ENCODE data around the gene CYGB.
A peak's percentile ranks its signal among the peaks of the same experiment; 100 is the strongest.
"Not testable (repeated sequence)": the region's sequence is repeated elsewhere in the genome, so short reads cannot be mapped to it uniquely, and the experiment has no call there.

CYGB gene

DNA sequence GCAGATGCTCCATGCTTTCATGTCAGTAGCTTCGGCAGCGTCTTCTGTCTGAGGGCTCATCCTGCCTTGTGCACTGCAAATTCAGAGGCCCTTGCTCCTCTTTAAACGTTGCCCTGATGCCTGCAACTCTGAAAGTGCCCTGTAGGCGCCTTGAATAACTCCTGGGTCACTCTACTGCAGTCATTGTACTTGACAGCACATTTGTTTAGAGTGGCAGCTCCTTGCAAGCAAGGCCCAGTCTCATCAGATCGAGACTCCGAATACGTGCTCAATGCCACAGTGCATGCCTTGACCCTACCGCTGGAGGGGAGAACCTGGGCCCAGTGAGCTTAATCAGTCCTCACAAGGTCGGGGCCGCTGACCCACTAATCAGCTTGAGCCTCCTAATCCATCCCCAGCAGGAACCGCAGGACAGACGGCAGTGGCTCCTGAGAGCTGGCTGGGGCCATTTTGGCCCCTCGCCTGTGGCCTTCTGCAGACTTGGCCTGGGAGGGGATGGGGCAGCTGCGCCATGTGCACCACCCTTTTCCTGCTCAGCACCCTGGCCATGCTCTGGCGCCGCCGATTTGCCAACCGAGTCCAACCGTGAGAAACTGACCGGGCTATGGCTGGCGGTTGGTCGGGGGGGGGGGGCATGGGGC is 2.2 kb upstream of the CYGB start, which contains the start of gene PRCD:
Gene PRCD (plus strand): TSS at position 414 of the 641 bp plus-strand sequence. CDS start 98 bp downstream, at position 512.
- no peaks in the 10 kb centered on the region for H3K4me1 Mint-ChIP-seq (ENCODE audit: low read depth)
- peaks cover 43% of the 10 kb centered on the region for H3K27me3 Mint-ChIP-seq
- no peak within 1 kb of the TSS for H3K27ac Mint-ChIP-seq
- peak within 1 kb of the TSS; percentile 51 for H3K4me3 Mint-ChIP-seq
- no peaks in the 10 kb centered on the region for H3K36me3 Mint-ChIP-seq (ENCODE audit: low read depth)
- H3K9me3 Mint-ChIP-seq = no peaks in the 10 kb centered on the region

DNA sequence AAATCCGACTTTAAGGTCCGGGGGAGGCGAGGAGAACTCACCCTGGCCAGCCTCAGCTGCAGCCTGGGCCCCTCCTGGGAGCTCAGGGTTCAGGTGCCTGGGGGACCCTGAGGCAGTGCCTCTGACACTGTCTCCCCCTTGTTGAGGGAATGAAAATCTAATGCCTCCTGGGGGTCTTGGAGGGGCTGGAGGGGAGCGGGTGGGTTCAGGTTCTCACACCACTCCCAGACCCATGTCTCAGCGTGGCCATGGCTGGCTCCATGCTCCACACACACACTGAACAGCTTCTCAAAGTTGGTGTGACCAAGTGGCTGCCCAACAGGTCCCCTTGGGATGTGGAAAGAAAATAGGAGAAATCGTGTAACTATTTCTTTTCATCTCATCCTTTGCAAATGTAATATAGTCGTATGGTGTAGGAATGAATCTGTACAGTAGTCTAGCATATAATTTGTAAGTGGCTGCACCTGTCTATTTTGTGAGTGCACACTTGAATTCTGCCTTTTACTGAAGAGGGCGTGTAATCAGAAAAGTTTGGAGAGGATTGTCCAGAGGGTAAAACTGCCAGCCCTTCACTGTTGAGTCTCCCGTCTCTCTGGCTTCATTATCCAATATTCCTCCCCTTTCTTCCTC is 1.5 kb upstream of the CYGB start:
- Mint-ChIP-seq H3K27ac (no peak overlapping the region), H3K27me3 (peaks cover 42% of the 10 kb centered on the region), H3K9me3 (no peaks in the 10 kb centered on the region), H3K4me1 (ENCODE audit: low read depth) (no peaks in the 10 kb centered on the region), H3K4me3 (peak overlapping the region; percentile 51), H3K36me3 (ENCODE audit: low read depth) (no peaks in the 10 kb centered on the region)

DNA sequence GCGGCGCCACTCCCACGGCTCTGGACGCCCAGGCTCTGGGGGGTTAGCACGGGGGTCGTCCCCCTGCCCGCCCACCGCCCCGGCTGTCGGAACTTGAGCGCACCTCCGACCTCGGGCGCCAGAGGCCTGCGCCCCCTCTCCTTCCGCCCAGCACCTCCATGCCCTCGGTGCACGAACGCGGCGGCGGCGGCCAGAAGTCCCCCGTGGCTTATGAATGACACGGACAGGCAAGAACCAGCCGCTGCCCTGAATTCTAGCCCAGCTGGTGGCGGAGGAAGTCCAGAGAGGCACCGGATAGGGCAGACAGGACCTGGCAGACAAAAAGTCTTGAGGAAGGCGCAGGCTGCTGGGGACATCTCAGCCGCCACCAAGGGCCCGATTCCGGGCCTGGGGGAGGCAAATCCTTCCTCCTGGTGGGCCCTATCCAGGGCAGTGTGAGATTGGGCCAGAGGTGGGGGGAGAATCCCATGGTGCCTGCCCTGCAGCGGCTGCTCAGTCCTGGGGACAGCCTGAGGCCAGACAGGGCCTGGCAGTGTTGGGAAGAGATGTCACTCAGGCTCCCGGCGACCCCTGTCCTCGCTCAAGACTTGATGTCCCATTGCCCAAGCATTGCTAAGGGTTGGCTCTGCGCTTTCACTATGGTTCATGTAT is 897 bp upstream of the CYGB start:
- no peaks in the 10 kb centered on the region for H3K4me1 Mint-ChIP-seq (ENCODE audit: low read depth)
- H3K27ac Mint-ChIP-seq = no peak overlapping the region
- H3K4me3 Mint-ChIP-seq = peak overlapping the region; percentile 51
- H3K9me3 Mint-ChIP-seq = no peaks in the 10 kb centered on the region
- no peaks in the 10 kb centered on the region for H3K36me3 Mint-ChIP-seq (ENCODE audit: low read depth)
- peaks cover 37% of the 10 kb centered on the region for H3K27me3 Mint-ChIP-seq

DNA sequence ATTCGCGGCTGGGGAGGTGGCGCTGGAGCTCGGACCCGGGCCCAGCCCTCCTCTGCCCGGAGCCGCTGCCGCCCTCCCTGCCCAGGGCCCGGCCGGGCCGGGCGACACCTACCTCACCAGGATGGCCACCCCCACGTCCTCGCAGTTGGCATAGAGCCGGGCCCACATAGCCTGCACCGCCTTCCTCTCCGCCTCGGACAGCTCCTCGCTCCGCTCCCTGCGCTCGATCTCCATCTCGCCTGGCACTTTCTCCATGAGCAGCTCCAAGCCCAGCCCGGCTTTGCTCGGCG is 276 bp downstream of the CYGB start:
- Mint-ChIP-seq H3K4me1 (ENCODE audit: low read depth) (no peaks in the 10 kb centered on the region), H3K27ac (no peak overlapping the region), H3K9me3 (no peaks in the 10 kb centered on the region), H3K27me3 (peaks cover 33% of the 10 kb centered on the region), H3K36me3 (ENCODE audit: low read depth) (no peaks in the 10 kb centered on the region), H3K4me3 (no peak overlapping the region)

DNA sequence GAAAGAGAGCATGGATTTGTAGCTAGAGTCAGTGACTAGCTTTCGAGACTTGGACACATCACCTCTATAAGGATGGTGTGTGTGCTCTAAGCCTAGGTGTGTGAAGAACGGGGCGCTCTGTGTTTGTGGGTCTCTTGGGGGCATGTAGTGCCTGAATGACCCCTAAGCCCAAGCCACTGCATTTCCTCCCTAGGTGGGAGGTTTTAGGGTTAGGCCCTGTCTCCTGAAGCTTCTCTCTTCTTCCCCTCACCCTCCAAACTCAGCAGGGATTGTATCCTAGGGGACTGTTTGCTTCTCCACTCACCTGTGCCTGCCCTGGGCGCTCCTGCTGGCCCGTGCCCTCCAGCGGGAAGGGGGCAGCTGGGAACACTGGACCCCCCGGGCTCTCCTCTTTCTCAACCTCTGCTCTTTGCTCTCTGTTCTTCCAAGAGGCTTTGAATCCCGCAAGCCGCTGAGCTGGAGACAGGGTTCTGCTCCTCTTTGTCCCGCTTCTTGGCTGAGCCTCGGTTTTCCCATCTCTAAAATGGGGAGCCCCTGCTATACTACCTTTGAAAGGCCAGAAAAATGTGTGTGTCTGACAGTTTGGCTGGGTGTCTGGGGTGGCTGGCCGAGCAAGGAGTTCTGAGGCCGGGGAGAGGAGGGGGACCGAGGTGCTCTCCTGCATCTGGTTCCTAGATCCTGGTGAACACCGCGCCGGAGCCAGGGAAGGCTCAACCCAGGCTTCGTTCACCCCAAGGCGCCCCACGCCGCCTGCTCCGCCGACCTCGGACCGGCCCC is 810 bp downstream of the CYGB start:
- H3K27ac Mint-ChIP-seq = no peak overlapping the region
- no peak overlapping the region for H3K4me3 Mint-ChIP-seq
- H3K27me3 Mint-ChIP-seq = peaks cover 28% of the 10 kb centered on the region
- no peaks in the 10 kb centered on the region for H3K36me3 Mint-ChIP-seq (ENCODE audit: low read depth)
- no peaks in the 10 kb centered on the region for H3K9me3 Mint-ChIP-seq
- no peaks in the 10 kb centered on the region for H3K4me1 Mint-ChIP-seq (ENCODE audit: low read depth)

DNA sequence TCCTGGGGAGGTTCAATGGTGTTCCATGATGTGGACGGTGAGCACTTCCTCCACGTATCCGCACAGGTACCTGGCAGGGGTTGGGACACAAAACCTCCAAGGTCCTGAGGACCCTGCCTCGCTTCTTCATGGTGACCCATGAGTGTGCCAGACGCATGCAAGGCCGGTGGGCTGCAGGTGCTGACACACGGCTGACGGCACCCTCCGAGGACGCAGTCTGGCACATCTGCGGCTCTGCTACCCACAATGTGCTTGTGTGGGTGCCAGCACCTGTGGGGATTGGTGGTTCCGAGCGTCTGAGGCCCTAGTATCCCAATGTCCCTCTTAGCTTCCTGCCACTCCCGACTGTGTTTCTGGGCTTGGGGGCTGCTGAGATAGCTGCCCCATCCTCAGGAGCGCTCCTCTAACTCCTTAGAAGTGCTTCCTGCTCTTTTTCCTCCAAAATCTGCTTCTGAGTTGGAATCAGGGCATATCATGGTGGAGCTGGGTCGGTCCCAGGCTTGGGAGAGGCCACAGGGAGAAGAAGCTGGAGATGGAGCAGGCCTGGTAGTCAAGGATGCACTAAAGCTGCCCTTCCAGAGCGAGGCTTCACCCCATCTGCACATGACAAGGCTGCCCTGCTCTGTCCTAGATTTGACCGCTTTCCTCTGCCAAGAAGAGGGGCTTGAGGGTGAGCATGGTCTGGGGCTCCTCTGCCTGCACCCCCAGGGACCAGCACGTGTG is 1.6 kb downstream of the CYGB start:
- Mint-ChIP-seq H3K4me1 (ENCODE audit: low read depth) (no peaks in the 10 kb centered on the region), H3K27ac (no peak overlapping the region), H3K4me3 (no peak overlapping the region), H3K36me3 (ENCODE audit: low read depth) (no peaks in the 10 kb centered on the region), H3K27me3 (peaks cover 28% of the 10 kb centered on the region), H3K9me3 (no peaks in the 10 kb centered on the region)

DNA sequence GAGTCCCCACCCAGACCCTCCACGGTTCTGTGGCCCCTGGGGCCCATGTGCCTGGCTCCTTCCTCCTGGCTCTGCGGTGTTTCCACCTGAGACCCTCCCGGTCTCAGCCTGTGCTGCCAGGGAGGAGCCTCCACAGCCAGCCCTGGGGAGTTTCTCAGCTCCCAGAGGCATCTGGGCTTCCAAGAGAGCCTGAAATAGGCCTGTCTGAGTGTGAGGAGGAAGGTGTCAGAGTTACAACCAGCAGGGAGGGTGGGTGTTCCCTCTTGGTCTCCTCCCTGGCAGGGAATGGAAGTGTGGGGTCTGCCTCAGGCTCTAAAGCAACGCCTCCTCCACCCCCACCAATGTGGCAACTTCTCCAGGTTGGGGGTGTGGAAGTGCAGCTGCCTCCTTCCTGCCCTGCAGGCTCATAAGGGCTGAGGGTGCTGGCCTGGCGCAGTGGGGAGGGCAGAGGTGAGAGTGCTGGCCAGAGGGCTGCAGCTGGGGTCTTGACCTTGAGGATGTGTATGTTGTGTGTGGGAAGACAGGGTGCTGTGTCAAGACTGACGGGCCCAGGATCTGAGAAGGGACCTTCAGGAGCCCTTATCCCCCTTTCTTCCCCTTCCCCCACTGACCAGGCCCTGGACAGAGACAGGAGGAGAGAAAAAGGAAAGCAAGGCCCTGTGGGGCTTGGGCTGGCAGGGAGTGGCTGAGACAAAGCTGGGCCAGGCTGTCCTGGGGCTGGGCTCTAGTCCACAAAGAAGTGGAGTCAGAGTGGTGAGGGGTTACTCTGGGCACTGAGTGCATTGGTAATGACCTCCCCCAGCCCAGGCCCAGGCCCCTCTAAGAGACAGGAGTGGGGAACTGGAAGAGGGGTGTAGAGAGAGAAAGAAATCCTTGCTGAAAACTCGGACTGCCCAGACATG is 2.4 kb downstream of the CYGB start:
- no peaks in the 10 kb centered on the region for H3K9me3 Mint-ChIP-seq
- H3K27me3 Mint-ChIP-seq = peaks cover 24% of the 10 kb centered on the region
- H3K4me3 Mint-ChIP-seq = no peak overlapping the region
- H3K4me1 Mint-ChIP-seq (ENCODE audit: low read depth) = peaks cover 4% of the 10 kb centered on the region
- no peaks in the 10 kb centered on the region for H3K36me3 Mint-ChIP-seq (ENCODE audit: low read depth)
- H3K27ac Mint-ChIP-seq = no peak overlapping the region

DNA sequence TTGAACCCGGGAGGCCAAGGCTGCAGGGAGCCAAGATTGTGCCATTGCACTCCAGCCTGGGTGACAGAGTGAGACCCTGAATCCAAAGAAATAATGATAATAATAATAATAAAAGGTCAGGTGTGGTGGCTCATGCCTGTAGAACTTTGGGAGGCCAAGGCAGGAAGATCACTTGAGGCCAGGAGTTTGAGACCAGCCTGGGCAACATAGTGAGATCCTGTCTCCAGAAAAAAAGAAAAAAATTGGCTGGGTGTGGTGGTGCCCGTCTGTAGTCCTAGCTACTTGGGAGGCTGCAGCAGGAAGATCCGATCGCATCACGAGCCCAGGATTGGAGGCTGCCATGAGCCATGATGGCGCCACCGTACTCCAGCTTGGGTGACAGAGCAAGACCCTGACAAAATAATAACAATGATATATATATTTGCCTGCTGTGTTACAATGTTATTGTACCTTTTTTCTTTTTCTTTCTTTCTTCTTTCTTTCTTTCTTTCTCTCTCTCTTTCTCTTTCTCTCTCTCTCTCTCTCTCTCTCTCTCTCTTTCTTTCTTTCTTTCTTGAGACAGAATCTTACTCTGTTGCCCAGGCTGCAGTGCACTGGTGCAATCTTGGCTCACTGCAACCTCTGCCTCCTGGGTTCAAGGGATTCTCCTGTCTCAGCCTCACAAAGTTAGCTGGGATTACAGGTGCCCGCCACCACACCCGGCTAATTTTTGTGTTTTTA is 3.7 kb downstream of the CYGB start:
- Mint-ChIP-seq H3K4me1 (ENCODE audit: low read depth) (peaks cover 14% of the 10 kb centered on the region), H3K27me3 (peaks cover 14% of the 10 kb centered on the region)
- not testable (repeated sequence) for H3K27ac Mint-ChIP-seq; H3K4me3 Mint-ChIP-seq; H3K36me3 Mint-ChIP-seq (ENCODE audit: low read depth); H3K9me3 Mint-ChIP-seq

DNA sequence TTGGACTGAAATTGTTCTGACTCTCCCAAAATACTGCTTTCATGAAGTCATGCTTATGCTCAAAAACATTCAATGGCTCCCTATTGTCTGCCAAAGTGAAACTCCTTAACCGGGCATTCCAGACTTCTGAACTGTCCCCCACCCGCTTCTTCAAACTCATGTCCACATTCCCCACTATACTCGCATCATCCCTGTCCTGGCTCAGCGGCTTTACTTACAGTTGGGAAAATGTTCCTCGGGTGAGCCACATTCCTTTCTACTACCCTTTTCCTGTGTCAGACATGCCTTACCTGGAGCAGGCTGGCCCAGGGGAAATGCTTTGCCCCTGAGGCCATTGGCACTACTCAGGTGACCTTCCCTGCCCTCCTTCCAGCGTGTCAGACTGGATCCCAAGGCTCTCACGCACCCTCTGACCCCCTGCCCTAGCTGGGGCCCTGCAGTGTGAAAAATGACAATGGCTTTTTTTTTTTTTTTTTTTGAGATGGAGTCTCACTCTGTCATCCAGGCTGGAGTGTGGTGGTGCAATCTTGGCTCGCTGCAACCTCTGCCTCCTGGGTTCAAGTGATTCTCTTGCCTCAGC is 5.3 kb downstream of the CYGB start:
- H3K36me3 Mint-ChIP-seq (ENCODE audit: low read depth) = no peaks in the 10 kb centered on the region
- no peak overlapping the region for H3K27ac Mint-ChIP-seq
- H3K27me3 Mint-ChIP-seq = peaks cover 8% of the 10 kb centered on the region
- H3K4me1 Mint-ChIP-seq (ENCODE audit: low read depth) = peaks cover 29% of the 10 kb centered on the region
- H3K4me3 Mint-ChIP-seq = no peak overlapping the region
- H3K9me3 Mint-ChIP-seq = no peaks in the 10 kb centered on the region

DNA sequence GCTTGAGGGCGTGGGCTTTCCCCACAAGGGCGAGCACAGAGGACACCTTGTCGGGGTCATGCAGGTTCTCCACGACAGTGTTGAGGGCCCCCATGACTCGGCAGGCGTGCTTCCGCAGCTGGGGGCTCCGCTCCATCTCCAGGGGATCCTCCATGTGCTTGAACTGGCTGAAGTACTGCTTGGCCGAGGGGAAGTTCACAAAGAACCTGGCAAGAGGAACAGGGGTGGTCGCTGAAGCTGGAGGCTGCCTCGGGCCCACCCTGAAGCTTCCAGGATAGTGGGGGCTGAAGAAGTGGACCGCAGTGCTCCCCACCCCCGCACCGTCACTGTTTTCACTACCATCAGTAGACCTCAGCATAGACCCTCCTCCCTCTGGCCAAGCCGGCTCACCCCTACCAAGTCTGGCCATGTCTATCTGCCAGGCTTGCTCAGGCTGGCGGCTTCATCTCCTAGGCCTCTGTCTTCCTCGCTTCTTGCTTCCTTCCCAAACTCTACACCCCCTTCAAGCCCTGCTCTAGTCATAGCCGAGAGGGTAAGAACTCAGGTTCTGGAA is 5.9 kb downstream of the CYGB start:
- Mint-ChIP-seq H3K9me3 (no peaks in the 10 kb centered on the region), H3K4me3 (no peak overlapping the region), H3K27ac (no peak overlapping the region), H3K36me3 (ENCODE audit: low read depth) (no peaks in the 10 kb centered on the region), H3K4me1 (ENCODE audit: low read depth) (peaks cover 31% of the 10 kb centered on the region), H3K27me3 (peaks cover 4% of the 10 kb centered on the region)

DNA sequence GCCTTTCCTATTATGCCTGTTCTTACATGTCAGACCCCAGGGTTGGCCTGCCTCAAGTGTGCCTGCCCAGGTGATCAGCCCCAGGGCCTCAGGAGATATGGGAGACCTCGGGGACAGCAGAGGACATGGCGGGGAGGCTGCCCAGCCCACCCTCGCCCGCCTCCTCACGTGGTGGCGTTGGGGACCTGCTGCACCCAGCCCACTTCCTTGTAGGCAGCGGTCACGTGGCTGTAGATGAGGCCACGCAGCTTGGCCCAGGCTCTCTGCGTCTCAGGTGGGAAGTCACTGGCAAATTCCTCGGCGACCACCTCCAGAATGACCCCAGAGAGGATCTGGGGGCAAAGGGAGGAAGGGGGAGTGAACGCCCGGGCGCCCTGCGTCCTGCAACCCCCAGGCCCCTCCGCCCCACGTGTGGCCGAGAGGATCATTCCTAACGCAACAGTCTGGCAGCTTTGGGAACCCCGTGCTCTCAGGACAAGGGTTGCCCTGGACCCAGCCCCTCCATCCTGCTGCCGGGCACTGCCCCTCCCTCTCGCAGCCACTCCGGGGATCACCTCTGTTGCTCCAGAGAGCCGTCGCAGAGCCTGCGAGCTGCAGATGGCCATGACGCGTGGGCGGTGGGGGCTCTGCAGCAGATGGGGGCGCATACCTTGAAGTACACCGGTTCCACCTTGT is 6.6 kb downstream of the CYGB start:
- no peaks in the 10 kb centered on the region for H3K36me3 Mint-ChIP-seq (ENCODE audit: low read depth)
- H3K27me3 Mint-ChIP-seq = no peaks in the 10 kb centered on the region
- H3K27ac Mint-ChIP-seq = no peak overlapping the region
- peaks cover 31% of the 10 kb centered on the region for H3K4me1 Mint-ChIP-seq (ENCODE audit: low read depth)
- H3K9me3 Mint-ChIP-seq = no peaks in the 10 kb centered on the region
- H3K4me3 Mint-ChIP-seq = no peak overlapping the region

DNA sequence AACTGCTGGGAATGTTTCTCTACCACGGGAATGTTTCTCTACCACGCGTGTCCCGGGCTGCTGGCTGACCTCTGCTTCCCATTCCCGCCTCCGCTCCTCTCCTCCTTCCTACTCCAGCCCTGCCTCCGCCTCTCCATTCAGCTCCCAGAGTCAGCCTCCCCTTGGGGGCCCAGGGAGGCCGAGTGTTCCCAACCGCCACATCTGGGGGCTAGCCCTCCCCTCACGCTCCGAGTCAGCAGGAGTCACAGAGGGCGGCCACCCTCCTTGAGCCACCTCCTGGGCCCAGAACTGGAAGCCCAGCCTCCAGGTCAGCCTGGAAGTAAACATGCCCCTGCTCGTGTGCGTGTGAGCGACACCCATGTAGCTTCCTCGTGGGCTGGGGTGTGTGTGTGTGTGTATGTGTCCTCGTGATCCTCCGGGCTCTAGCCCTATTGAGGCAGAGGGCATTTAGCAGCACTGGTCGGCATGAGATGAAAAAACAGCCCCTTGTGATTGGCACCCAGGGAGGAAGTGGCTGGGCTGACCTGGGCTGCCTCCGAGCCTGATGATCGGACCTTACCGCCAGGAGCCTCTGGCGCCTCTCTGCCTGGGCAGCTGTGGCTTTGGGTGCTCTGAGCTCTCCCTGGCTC is 7.3 kb downstream of the CYGB start:
- Mint-ChIP-seq H3K9me3 (no peaks in the 10 kb centered on the region), H3K27ac (no peak overlapping the region), H3K4me3 (no peak overlapping the region), H3K27me3 (no peaks in the 10 kb centered on the region), H3K4me1 (ENCODE audit: low read depth) (peaks cover 31% of the 10 kb centered on the region), H3K36me3 (ENCODE audit: low read depth) (no peaks in the 10 kb centered on the region)
